ENCODE results near the gene BMPR1B.
"Not testable (repeated sequence)": the region's sequence is repeated elsewhere in the genome, so short reads cannot be mapped to it uniquely, and the experiment has no call there.

The BMPR1B gene

GRCh38 chr4:94833394-94833793 is 75.6 kb downstream of the BMPR1B start:
- DNase-seq (ENCODE audit: low read depth): no peak

- no peak for DNase-seq (ENCODE audit: low read depth)
Observed at GRCh38 chr4:94834501-94834900, 76.7 kb downstream of the BMPR1B start.

GRCh38 chr4:94841166-94841863 is 83.6 kb downstream of the BMPR1B start:
- DNase-seq (ENCODE audit: low read depth): not testable (repeated sequence)

DNA sequence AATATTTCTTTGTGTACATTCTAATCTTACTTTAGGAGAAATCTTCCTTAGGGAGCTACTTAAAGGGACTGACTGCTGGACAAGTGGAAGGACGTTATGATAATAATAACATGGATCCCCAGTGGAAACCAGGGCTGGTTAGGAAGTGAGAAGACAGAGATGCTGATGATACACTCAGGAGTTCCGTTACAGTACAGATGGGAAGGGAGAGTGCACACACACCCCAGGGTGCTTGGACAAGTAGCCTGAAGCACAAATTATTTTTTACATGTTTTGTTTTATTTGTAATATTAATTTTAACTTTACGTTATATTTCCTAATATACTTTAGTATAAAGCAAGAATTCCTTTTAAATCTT is 84.1 kb downstream of the BMPR1B start:
- DNase-seq (ENCODE audit: low read depth): no peak

- DNase-seq (ENCODE audit: low read depth): no peak
Observed at GRCh38 chr4:94843216-94843615, 85.5 kb downstream of the BMPR1B start.

GRCh38 chr4:94848326-94848725 is 90.6 kb downstream of the BMPR1B start:
- DNase-seq (ENCODE audit: low read depth): no peak

- no peak for DNase-seq (ENCODE audit: low read depth)
Observed at GRCh38 chr4:94849901-94850300, 92.1 kb downstream of the BMPR1B start.

DNA sequence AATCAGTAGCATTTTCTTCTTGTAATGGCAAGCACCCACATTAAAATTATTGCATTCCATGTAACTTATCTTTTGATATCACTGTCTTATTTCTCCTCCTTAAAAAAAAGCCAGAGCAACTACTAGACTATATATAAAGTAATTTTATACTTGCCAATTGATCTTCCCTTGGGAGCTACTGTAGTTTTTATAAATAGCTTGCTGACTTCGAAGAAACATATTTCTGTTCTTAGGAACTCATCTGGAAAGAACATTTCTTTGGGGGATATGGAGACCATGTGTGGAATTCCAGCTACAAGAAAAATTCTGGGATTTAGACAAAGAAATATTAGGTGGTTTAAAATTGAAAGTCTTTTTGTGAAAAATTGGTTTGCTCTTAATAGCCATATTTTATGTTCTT is 94.9 kb downstream of the BMPR1B start:
- DNase-seq (ENCODE audit: low read depth): no peak

- no peak for DNase-seq (ENCODE audit: low read depth)
Observed at GRCh38 chr4:94856030-94856429, 98.3 kb downstream of the BMPR1B start.

DNA sequence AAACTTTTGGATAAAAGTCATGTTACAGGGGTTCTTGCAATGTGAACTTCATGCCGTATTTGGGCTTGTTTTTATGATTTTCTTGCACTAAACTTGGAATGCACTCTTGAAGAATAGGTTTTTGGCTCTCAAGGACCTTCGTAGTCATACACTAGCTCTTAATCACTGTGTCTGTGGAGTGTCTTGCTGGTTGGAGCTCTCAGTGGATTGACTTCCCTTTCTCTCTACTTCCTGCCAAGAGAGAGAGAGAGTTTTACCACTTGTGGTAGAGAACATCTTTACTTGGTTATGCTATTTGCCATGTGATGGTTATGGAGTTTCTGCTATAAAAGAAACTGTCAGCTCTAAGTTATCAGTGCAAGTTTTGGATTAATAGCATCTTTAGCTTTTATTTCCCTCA is 112.4 kb downstream of the BMPR1B start:
- DNase-seq (ENCODE audit: low read depth): no peak

DNA sequence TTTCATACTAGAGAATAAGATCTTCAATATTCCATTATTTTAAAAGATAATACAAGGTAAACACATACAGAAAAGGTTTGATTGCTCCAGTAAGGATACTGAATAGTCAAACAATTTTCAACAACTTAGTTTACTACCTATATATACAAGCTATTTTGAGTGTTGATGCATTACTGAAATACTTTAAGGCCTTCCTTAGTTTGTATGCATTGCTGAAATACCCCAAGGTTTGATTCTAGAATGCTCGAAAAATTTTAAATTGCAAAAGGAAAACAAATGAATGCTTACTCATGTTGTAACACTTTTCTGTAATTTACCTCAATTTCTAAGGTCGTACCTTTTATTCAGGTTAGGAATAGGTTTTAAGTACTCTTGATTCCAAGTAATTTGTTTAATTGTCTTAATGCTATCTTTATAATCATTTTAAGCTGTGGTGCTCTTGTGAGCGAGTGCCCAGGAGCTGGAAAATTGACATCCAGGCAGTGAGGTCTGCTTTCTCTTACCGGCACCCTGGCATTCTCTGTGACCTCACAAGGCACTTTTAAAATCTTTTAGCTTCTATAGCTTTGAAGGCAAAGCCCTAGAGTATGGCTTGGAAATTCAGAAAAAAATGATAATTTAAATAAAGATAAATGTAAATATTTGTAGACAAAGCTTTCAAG is 114.0 kb downstream of the BMPR1B start:
- DNase-seq (ENCODE audit: low read depth): no peak

DNA sequence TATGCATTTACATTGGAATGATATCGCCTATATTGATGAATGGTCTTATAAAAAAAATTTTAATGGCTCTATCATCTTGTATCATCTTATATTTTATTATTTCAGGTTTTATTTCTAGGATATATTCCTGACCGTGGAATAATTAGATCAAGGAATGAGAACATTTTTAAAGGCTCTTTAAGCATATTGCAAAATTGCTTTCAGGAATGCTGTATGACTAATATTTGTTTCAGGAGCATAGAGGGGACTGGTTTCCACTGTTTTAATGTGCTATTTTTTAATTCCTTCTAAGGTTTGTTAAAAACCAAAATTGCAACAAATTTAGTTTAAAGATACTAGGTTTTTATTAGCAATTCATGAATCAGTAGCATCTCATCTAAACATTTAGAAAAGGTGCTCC is 120.2 kb downstream of the BMPR1B start:
- peak; percentile 68 for DNase-seq (ENCODE audit: low read depth)

GRCh38 chr4:94880956-94881355 is 123.2 kb downstream of the BMPR1B start:
- peak; percentile 39 for DNase-seq (ENCODE audit: low read depth)

DNA sequence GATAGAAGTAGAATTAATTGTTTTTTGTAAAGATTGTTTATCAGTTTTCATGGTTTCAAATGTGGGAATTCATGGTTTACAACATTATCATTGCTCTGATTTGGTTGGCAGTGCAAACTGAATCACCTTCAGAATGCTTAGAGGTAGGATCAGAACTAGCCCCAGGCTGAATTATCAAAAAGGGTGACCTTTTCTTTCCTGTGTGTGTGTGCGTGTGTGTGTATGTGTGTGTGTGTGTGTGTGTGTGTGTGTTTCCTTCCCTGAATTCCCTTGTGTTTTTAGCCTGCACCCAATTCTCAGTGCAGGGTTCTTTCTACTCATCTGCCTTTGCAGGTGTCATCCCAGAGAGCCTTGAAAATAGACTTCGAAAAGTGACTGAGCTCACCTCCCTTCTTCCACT is 125.0 kb downstream of the BMPR1B start:
- DNase-seq (ENCODE audit: low read depth): no peak

DNA sequence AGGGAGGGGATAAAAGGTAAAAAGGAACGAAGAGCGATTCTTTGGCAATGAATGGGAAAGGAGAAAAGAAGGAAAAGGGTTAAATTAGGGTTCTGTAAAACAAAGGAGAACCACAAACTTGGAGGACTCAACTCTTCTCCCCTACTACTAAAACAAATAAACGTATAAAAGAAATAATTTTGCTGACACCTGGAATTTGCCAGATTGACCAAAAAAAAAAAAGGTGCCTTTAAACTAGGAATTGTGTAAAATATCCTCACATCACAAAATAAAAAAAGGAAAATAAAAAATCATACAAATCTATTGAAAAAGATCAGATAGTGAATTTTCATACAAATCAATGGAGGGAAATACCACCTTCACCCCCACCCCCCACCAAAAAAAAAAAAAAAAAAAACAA is 129.3 kb downstream of the BMPR1B start:
- DNase-seq (ENCODE audit: low read depth): no peak

- DNase-seq (ENCODE audit: low read depth): no peak
Observed at GRCh38 chr4:94889523-94889922, 131.8 kb downstream of the BMPR1B start.

DNA sequence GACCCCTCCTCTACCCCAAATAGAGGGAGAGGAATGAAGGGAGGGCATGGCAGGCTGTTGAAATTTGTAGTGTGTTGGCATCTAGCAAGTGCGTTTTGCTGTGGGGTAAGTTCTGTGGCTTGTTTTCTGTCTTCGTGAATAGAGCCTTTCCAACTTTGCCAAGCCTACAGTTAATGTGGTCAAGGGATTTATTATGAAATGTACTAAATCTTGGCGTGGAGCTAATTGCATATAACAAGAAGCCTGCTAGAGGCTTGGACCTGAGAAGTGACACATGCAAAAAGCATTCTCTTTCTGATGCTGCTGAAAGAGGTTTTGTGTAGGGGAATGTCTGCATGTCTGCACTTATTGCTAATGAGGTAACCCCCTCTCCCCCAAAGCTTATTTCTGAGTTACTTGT is 132.2 kb downstream of the BMPR1B start:
- peak; percentile 93 for DNase-seq (ENCODE audit: low read depth)

GRCh38 chr4:94890579-94890978 is 132.8 kb downstream of the BMPR1B start:
- no peak for DNase-seq (ENCODE audit: low read depth)

GRCh38 chr4:94892051-94892450 is 134.3 kb downstream of the BMPR1B start:
- no peak for DNase-seq (ENCODE audit: low read depth)

- DNase-seq (ENCODE audit: low read depth): peak; percentile 56
Observed at GRCh38 chr4:94895081-94895480, 137.3 kb downstream of the BMPR1B start.

GRCh38 chr4:94897023-94897422 is 139.3 kb downstream of the BMPR1B start:
- DNase-seq (ENCODE audit: low read depth): peak; percentile 34

GRCh38 chr4:94905511-94905910 is 147.8 kb downstream of the BMPR1B start:
- no peak for DNase-seq (ENCODE audit: low read depth)

DNA sequence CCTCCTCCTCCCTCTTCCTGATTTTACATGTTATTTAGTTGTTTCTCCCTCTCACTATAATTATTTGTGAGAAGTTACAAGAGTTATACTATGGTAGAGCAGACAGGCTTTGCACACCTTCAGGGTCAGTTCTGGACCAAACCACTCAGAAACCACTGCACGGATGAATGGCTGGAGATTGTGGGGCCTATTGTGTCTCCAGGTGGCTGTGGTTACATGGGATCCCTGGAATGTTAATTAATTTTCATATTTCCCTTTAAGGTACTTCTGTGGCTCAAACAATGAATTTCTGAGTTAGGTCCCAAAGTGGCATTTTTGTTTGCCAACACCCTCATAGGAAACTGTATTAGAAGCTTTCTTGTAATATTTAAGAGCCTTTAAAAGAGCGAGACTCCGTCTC is 151.9 kb downstream of the BMPR1B start:
- no peak for DNase-seq (ENCODE audit: low read depth)

DNA sequence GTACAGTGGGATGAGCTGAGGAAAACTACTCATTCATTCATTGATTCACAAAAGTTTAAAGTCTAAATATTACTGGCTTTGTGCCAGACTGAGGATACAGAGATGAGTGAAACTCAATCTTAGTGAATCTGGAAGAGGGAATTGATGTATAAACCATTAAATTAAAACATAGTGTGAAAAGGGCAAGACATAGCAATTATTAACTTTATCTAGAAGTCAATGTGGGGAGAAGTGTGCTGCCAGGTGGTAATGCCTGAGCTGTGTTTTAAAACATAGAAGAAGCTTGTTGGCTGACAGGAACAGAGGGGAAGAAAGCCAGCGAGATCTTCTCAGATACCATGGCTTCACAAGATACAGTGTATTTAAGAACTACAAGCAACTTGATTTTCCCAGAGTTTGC is 153.4 kb downstream of the BMPR1B start:
- DNase-seq (ENCODE audit: low read depth): no peak
